HUES64 (cell line): ENCODE measurements around the gene SCN1B.
"Not testable (repeated sequence)": the region's sequence is repeated elsewhere in the genome, so short reads cannot be mapped to it uniquely, and the experiment has no call there.

Source experiments
- H3K27ac ChIP-seq: 2 replicates; pipeline ENCODE4 v1.7.0; 2013; ENCODE audit warnings: low read depth, low read length, inconsistent platforms
- H3K27me3 ChIP-seq: 2 replicates; pipeline ENCODE4 v1.6.1; 2013; ENCODE audit warnings: mild to moderate bottlenecking, low read length; ENCODE audit not compliant: insufficient read depth
- H3K36me3 ChIP-seq: 2 replicates; pipeline ENCODE4 v1.6.1; 2013; ENCODE audit warnings: mild to moderate bottlenecking, low read length; ENCODE audit not compliant: insufficient read depth
- H3K4me1 ChIP-seq: 2 replicates; pipeline ENCODE4 v1.6.1; 2013; ENCODE audit warnings: mild to moderate bottlenecking, low read length, moderate library complexity; ENCODE audit not compliant: insufficient read depth
- H3K4me3 ChIP-seq: 2 replicates; pipeline ENCODE4 v1.5.1; 2013; ENCODE audit warnings: mild to moderate bottlenecking, low read length, moderate library complexity
- H3K9ac ChIP-seq: 2 replicates; pipeline ENCODE4 v1.6.1; 2013; ENCODE audit warnings: mild to moderate bottlenecking, low read depth, low read length
- H3K9me3 ChIP-seq: 2 replicates; pipeline ENCODE4 v1.6.1; 2013; ENCODE audit warnings: low read depth, low read length; ENCODE audit not compliant: insufficient read depth
- WGBS: fragments of 150-250, 120-280 bp; methylation state at CpG from one replicate; pipeline ENCODE4 v1.1.7; 2013; ENCODE audit warnings: missing lambda C conversion rate; 5-methylcytosine and 5-hydroxymethylcytosine counted together

SCN1B gene

DNA sequence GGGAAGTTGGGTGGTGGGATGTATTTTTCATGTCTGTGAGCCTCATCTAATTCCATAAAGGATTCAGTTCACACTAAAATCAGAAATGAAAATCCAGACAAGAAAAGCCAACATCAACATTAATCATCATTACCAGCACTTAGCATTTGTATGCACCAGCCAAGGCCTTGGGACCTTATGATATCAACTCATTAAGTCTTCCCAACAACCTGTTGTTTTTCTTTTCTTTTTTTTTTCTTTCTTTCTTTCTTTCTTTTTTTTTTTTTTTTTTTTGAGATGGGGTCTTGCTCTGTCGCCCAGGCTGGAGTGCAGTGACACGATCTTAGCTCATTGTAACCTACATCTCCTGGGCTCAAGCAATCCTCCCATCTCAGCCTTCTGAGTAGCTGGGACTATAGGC lies 20.4 kb downstream of the SCN1B start:
- H3K9me3 ChIP-seq, H3K4me3 ChIP-seq, H3K9ac ChIP-seq, H3K27ac ChIP-seq, H3K36me3 ChIP-seq, H3K4me1 ChIP-seq, H3K27me3 ChIP-seq: not testable (repeated sequence)
- 95% methylated on average over 2 of the region's 2 CpGs for WGBS

DNA sequence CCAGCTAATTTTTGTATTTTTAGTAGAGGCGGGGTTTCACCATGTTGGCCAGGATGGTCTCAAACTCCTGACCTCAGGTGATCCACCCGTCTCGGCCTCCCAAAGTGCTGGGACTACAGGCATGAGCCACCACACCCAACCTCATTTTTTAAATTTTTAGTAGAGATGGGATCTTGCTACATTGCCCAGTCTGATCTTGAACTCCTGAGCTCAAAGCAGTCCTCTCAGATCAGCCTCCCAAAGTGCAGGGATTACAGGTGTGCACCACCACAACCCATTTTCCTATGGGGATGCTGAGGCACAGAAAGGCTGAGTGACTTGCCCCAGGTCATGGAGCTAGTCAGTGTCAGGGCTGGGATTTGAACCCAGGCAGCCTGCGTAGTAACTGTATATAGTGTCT lies 21.0 kb downstream of the SCN1B start:
- H3K27ac ChIP-seq, H3K9me3 ChIP-seq, H3K27me3 ChIP-seq, H3K4me3 ChIP-seq, H3K9ac ChIP-seq, H3K4me1 ChIP-seq, H3K36me3 ChIP-seq: not testable (repeated sequence)
- WGBS: 92% methylated on average over 4 of the region's 4 CpGs

GRCh38 chr19:35051796-35052195 lies 21.5 kb downstream of the SCN1B start:
- H3K27me3 ChIP-seq: no peaks in the 10 kb centered on the region
- peaks cover 4% of the 10 kb centered on the region; the same call in 1 of the 2 replicates for H3K36me3 ChIP-seq
- 94% methylated on average over 5 of the region's 5 CpGs for WGBS
- H3K9ac ChIP-seq: no peak overlapping the region
- H3K9me3 ChIP-seq: no peaks in the 10 kb centered on the region
- peaks cover 8% of the 10 kb centered on the region; the same call in 1 of the 2 replicates for H3K4me1 ChIP-seq
- no peak overlapping the region for H3K4me3 ChIP-seq
- no peak overlapping the region for H3K27ac ChIP-seq

GRCh38 chr19:35052599-35053190 lies 22.4 kb downstream of the SCN1B start:
- H3K9ac ChIP-seq: no peak overlapping the region
- no peak overlapping the region for H3K4me3 ChIP-seq
- no peaks in the 10 kb centered on the region for H3K9me3 ChIP-seq
- WGBS: 78% methylated on average over 8 of the region's 8 CpGs
- H3K36me3 ChIP-seq: peaks cover 4% of the 10 kb centered on the region; the same call in 1 of the 2 replicates
- H3K4me1 ChIP-seq: peaks cover 8% of the 10 kb centered on the region; the same call in 1 of the 2 replicates
- H3K27me3 ChIP-seq: no peaks in the 10 kb centered on the region
- H3K27ac ChIP-seq: no peak overlapping the region

DNA sequence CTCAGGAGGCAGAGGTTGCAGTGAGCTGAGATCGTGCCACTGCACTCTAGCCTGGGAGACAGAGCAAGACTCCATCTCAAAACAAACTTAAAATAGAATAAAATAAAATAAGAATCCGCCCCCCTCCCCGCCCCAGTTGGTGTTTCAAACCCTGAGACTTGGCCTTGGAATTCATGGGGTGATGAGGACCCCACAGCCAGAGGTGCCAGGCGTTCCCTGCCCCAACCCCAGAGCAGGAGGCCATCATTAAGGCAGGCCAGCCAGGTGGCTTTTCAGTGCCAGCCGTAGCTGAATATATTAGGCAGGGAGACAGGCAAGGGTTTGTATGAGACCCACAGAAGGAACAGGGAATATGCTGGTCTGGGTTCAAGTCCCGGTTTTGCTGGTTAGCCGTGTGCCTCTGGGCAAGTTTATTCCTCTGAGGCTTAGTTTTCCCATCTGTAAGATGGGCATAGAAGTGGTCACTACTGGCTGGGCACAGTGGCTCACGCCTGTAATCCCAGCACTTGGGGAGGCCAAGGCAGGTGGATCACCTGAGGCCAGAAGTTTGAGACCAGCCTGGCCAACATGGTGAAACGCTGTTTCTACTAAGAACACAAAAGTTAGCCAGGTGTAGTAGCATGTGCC lies 23.5 kb downstream of the SCN1B start:
- no peak overlapping the region for H3K9ac ChIP-seq
- no peaks in the 10 kb centered on the region for H3K27me3 ChIP-seq
- no peaks in the 10 kb centered on the region for H3K9me3 ChIP-seq

DNA sequence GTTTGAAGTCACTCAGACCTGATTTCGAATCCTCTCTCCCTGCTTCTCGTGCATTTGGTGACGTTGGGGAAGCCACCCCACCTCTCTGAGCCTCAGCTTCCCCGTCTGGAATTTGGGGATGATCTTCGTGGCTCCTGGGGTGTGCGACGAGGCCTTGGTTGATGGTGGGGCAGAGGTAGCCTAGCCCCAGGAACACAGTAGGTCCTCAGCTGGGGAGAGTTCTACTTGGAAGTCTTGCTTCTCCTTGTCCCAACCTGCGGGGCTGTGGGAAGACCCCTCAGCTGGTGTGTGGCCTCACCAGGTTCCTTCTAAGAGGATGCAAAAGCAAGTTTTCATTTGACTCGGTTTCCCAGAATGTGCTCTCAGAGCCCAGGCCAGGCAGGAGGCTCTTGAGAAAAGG lies 24.4 kb downstream of the SCN1B start:
- H3K4me3 ChIP-seq: no peak overlapping the region
- H3K36me3 ChIP-seq: peaks cover 4% of the 10 kb centered on the region; the same call in 1 of the 2 replicates
- no peaks in the 10 kb centered on the region for H3K27me3 ChIP-seq
- 90% methylated on average over 9 of the region's 9 CpGs for WGBS
- peaks cover 8% of the 10 kb centered on the region; the same call in 1 of the 2 replicates for H3K4me1 ChIP-seq
- no peak overlapping the region for H3K9ac ChIP-seq
- H3K9me3 ChIP-seq: no peaks in the 10 kb centered on the region
- no peak overlapping the region for H3K27ac ChIP-seq

More for the DNA sequence above, 23.5 kb downstream of the SCN1B start:
- no peak overlapping the region for H3K4me3 ChIP-seq
- no peak overlapping the region for H3K27ac ChIP-seq
- WGBS: 87% methylated on average over 8 of the region's 9 CpGs
- peaks cover 8% of the 10 kb centered on the region; the same call in 1 of the 2 replicates for H3K4me1 ChIP-seq
- peaks cover 4% of the 10 kb centered on the region; the same call in 1 of the 2 replicates for H3K36me3 ChIP-seq

DNA sequence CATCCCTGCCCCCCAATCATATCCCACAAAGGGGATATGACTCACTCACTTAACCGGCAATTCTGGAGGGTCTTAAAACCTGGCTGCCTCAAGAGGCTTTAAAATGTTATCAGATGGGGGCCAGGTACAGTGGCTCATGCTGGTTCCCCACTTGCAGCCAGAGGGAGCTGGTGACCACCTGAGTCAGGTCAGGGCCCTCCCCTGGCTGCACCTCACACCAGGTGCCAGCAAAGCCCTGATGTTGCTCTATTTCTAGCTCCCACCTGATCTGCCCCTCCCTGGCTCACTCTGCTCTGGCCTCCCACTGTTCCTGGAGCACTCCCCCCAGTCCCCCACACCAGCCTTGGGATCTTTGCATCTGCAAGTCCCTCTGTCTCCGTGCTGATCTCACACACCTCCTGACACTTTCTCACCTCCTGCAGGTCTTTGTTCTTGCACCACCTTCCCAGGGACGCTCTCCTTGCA lies 25.5 kb downstream of the SCN1B start:
- Histone ChIP-seq H3K9ac (0 out of 2 replicates have a peak overlapping the region, but pooled peaks have one; percentile 10), H3K4me1 (peaks cover 8% of the 10 kb centered on the region; the same call in 1 of the 2 replicates), H3K27ac (peak overlapping the region; percentile 65; the same call in 1 of the 2 replicates), H3K4me3 (no peak overlapping the region), H3K36me3 (no peaks in the 10 kb centered on the region), H3K27me3 (no peaks in the 10 kb centered on the region), H3K9me3 (no peaks in the 10 kb centered on the region)
- WGBS: 6% methylated on average over 3 of the region's 3 CpGs

- Histone ChIP-seq H3K27ac (peak overlapping the region; percentile 65; the same call in 1 of the 2 replicates), H3K9ac (peak overlapping the region; percentile 10; the same call in 1 of the 2 replicates), H3K36me3 (no peaks in the 10 kb centered on the region), H3K9me3 (no peaks in the 10 kb centered on the region), H3K4me1 (peaks cover 8% of the 10 kb centered on the region; the same call in 1 of the 2 replicates), H3K4me3 (no peak overlapping the region), H3K27me3 (no peaks in the 10 kb centered on the region)
- 72% methylated on average over 6 of the region's 6 CpGs for WGBS
Observed at GRCh38 chr19:35056513-35057063, 26.3 kb downstream of the SCN1B start.

GRCh38 chr19:35058370-35058769 lies 28.1 kb downstream of the SCN1B start:
- Histone ChIP-seq H3K27ac (no peak overlapping the region), H3K4me1 (peaks cover 8% of the 10 kb centered on the region; the same call in 1 of the 2 replicates), H3K27me3 (no peaks in the 10 kb centered on the region), H3K4me3 (no peak overlapping the region), H3K36me3 (no peaks in the 10 kb centered on the region), H3K9me3 (no peaks in the 10 kb centered on the region), H3K9ac (no peak overlapping the region)
- no CpG with 5 or more reads among the region's 2 CpGs for WGBS

DNA sequence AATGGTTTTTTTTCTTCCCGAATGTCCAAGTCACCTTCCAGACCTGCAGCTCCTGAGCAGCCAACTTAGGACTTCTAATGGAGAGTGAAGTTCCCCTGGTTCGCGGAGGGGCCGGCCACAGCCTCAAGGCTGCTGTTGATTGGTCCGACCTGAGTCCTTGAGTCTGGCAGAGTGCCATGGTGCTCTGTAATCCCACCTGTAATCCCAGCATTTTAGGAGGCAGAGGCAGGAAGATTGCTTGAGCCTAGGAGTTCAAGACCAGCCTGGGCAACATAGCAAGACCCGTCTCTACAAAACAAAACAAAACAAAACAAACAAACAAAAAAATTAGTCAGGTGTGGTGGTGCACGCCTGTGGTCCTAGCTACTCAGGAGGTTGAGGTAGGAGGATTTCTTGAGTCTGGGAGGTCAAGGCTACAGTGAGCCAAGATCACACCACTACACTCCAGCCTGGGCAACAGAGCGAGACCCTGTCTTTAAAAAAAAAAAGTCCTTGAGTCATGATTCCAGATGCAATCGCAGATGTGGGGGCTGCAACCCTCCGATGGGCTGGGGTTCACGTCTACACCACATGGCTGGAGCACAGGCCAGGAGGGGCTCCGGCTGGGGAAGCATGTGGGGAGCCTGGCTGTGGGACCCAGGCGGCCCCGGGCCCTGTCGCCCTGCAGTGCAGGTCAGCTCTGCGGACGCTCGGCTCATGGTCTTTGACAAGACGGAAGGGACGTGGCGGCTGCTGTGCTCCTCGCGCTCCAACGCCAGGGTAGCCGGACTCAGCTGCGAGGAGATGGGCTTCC lies 28.9 kb downstream of the SCN1B start:
- H3K36me3 ChIP-seq: no peaks in the 10 kb centered on the region
- H3K4me3 ChIP-seq: no peak overlapping the region
- H3K27me3 ChIP-seq: no peaks in the 10 kb centered on the region
- WGBS: 93% methylated on average over 25 of the region's 26 CpGs
- no peak overlapping the region for H3K9ac ChIP-seq
- H3K27ac ChIP-seq: no peak overlapping the region
- H3K4me1 ChIP-seq: peaks cover 8% of the 10 kb centered on the region; the same call in 1 of the 2 replicates
- H3K9me3 ChIP-seq: no peaks in the 10 kb centered on the region

DNA sequence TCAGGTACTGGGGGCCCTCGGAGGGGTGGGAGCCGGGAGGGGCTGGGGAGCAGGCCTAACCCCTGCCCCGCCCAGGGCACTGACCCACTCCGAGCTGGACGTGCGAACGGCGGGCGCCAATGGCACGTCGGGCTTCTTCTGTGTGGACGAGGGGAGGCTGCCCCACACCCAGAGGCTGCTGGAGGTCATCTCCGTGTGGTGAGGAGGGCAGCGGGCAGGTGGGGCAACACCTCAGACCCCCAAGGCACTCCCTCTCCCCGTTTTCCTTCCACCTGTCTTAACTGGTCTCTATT lies 29.5 kb downstream of the SCN1B start:
- Histone ChIP-seq H3K36me3 (no peaks in the 10 kb centered on the region), H3K4me1 (peaks cover 8% of the 10 kb centered on the region; the same call in 1 of the 2 replicates), H3K4me3 (no peak overlapping the region), H3K27me3 (no peaks in the 10 kb centered on the region), H3K27ac (no peak overlapping the region), H3K9ac (no peak overlapping the region), H3K9me3 (no peaks in the 10 kb centered on the region)
- 94% methylated on average over 15 of the region's 15 CpGs for WGBS
